NOMO-1 (cell line): ENCODE results near the gene SIAH1.
"Not testable (repeated sequence)": the region's sequence is repeated elsewhere in the genome, so short reads cannot be mapped to it uniquely, and the experiment has no call there.

Experiments
- DNase-seq, 2 experiments: peaks; one replicate each; lab custom pipeline; 2025; ENCODE audit not compliant: unreplicated experiment in 2 of 2; lab: John Stamatoyannopoulos, UW

The SIAH1 gene

GRCh38 chr16:48340054-48340453, 45.2 kb downstream of the SIAH1 start:
- no peak for DNase-seq

GRCh38 chr16:48335961-48336360, 49.3 kb downstream of the SIAH1 start:
- DNase-seq: no peak

- DNase-seq: no peak
These were observed 50.9 kb downstream of the SIAH1 start for GRCh38 chr16:48334325-48334724.

DNA sequence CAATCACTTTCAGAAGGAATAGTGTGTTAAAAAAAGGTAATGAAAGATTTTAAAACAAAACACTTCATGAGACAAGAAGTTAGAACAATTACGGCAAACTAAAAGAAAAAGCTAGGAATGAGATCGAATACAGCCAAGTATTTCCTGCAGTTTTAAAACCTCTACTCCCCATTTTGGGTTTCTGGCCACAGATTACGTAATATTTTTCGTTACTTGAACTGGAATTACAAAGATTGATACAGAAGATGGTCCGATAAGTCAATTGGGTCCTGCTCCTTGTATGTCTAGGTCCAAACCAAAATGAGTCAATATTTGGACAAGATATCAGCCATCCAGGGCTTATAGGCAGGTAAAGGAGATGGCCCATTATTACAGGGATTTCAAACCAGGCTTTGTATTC, 52.2 kb downstream of the SIAH1 start:
- DNase-seq: no peak

- peak in 1 of 2 experiments; percentile 75 for DNase-seq
These were observed 54.4 kb downstream of the SIAH1 start for GRCh38 chr16:48330841-48331192.

- no peak for DNase-seq
These were observed 54.9 kb downstream of the SIAH1 start for GRCh38 chr16:48330189-48330840.

DNA sequence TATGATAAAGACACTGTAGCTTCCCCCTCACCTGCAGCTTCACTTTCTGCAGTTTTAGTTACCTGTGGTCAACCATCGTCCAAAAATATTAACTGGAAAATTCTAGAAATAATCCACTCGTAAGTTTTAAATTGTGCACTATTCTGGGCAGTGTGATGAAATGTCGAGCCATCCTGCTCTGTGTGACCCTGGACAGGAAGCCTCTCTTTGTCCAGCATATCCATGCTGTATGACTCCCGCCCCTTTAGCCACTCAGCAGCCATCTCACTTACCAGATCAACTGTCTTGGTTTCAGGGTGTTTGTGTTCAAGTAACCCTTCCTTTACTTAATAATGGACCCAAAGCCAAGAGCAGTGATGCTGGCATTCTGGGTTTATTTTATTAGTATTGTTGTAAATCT, 56.1 kb downstream of the SIAH1 start:
- no peak for DNase-seq

DNA sequence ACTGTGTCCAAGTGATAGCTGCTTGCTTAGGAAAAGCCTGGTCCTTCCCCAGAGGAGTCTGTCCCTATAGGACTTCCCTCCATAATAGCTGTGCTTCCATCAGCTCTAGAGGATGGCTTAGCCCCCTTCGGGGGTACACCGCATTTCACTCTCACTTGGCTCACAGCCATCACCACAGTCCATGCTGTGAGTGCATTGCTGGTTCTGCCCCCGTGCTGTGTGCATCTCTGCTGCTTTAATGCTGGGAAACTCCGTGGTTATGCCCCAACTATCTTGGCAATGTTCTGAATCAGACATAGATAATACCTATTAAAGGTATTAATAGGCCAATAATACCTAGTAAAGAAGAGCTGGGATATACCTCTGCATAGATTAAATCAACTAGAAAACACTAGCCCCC, 58.3 kb downstream of the SIAH1 start:
- DNase-seq: no peak

- DNase-seq: no peak
These were observed 61.1 kb downstream of the SIAH1 start for GRCh38 chr16:48323783-48324775.

- DNase-seq: no peak
These were observed 63.7 kb downstream of the SIAH1 start for GRCh38 chr16:48321317-48322036.

- peak; percentile 70 to 76 for DNase-seq
These were observed 66.6 kb downstream of the SIAH1 start for GRCh38 chr16:48318630-48319029.

DNA sequence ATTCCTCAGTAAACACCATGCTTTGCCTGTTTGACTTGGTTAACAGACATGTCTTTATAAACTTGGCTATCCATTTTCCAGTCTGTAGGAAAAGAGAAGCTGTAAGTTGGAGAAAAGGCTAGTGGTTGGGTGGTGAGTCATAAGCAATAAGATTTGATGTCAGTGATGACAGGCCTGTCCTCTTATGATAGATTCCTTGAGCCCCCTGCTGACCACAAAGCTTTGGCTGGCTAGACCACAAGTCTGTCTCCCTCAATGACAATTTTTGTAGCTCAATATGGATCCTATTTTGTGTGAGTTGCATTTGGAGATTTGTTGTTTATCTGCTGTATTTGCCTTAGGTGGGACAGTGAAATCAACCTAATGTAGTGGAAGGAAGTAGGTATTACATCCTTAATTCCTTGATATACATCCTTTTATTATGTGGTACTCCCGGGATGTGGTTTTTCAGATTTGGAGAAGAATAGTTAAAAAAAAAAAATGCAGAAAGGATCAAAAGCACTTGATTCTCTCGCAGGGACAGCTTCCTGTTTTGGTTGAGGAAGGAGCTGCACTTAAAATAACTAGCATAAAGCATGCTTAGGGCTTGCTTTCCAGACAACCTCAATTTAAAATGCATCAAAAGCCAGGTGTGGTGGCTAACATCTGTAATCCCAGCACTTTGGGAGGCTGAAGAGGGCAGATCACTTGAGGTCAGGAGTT, 67.4 kb downstream of the SIAH1 start:
- DNase-seq: peak; percentile 65 to 81

DNA sequence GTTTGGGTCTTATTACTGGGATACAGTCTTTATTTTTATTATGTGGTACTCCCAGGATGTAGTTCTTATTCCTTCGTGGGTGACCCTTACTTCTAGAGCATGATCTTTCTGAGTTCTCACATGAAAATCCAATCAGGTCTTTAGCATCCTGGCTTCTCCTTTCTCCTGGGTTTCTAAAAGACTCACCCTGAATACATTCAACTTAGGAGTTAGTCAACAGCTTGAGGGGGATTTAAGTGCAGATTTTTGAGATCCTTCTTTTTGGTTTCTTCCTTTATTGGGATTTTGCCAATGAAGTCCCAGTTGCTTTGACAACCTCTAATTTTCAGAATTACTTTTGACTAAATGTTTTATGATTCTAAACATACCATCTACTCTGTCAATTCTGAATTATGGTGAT, 68.2 kb downstream of the SIAH1 start:
- no peak for DNase-seq

DNA sequence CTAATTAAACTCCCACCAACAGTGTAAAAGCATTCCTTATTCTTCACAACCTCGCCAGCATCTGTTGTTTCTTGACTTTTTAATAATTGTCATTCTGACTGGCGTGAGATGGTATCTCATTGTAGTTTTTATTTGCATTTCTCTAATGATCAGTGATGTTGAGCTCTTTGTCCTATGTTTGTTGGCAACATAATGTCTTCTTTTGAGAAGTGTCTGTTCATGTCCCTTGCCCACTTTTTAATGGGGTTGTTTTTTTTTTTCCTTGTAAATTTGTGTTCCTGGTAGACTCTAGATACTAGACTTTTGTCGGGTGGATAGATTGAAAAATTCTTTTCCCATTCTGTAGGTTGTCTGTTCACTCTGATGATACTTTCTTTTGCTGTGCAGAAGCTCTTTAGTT, 71.3 kb downstream of the SIAH1 start:
- not testable (repeated sequence) for DNase-seq

DNA sequence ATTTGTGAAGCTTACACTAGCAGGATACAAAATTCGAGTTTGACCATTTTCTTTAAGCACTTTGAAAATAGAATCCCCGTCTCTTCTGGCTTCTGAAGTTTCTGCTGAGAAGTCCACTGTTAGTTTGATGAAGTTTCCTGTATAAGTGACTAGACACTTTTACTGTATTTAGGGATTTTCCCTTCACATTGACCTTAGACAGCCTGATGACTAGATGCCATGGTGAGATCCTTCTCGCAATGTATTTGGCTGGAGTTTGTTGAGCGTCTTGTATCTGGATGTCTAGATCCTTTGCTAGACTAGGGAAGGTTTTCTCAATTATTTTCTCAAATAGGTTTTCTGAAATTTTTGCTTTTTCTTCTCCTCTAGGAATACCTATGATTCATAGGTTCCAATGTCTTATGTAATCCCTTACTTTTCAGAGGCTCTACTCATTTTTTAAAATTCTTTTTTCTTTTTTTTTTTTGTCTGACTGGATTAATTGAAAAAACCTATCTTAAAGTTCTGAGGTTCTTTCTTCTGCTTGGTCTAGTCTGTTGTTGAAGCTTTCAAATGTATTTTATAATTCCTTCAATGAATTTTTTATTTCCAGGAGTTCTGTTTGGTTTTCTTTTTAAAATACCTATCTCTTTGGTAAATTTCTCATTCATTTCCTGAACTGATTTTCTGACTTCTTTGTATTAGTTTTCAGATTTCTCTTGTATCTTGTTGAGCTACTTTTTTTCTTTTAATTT, 74.1 kb downstream of the SIAH1 start:
- no peak for DNase-seq
